Activated CD4-positive, alpha-beta T cell treated with anti-CD3 and anti-CD28 coated beads, Interleukin-2, Interleukin-4, amounts not matched to agents 100 ng/mL and 50 ng/mL, durations not matched to agents 16 hours and 8 hours (primary cell): Measurements from ENCODE around the gene PPP1R3C.

Experiments used
- DNase-seq: peaks from one replicate; pipeline ENCODE4 v3.0.0-alpha.2; 2020; ENCODE audit warnings: low spot score

PPP1R3C gene

GRCh38 chr10:91629715-91630549 lies 2.9 kb downstream of the PPP1R3C start:
- no peak for DNase-seq

GRCh38 chr10:91628383-91628782 lies 4.5 kb downstream of the PPP1R3C start:
- no peak for DNase-seq

- DNase-seq, result no peak
These were observed 5.3 kb downstream of the PPP1R3C start for GRCh38 chr10:91627344-91628102.

GRCh38 chr10:91626936-91627335 lies 5.9 kb downstream of the PPP1R3C start:
- no peak for DNase-seq

- DNase-seq, result no peak
These were observed 8.2 kb downstream of the PPP1R3C start for GRCh38 chr10:91624633-91625032.

GRCh38 chr10:91622601-91623000 lies 10.3 kb downstream of the PPP1R3C start:
- DNase-seq, result no peak

- DNase-seq, result no peak
These were observed 11.3 kb downstream of the PPP1R3C start for GRCh38 chr10:91621483-91622113.

- no peak for DNase-seq
These were observed 15.7 kb downstream of the PPP1R3C start for GRCh38 chr10:91617072-91617609.

GRCh38 chr10:91616137-91616536 lies 16.7 kb downstream of the PPP1R3C start:
- no peak for DNase-seq

GRCh38 chr10:91614225-91614624 lies 18.6 kb downstream of the PPP1R3C start:
- DNase-seq, result no peak

- no peak for DNase-seq
These were observed 19.3 kb downstream of the PPP1R3C start for GRCh38 chr10:91613411-91614187.

GRCh38 chr10:91610919-91611318 lies 22.0 kb downstream of the PPP1R3C start:
- no peak for DNase-seq

GRCh38 chr10:91610444-91610843 lies 22.4 kb downstream of the PPP1R3C start:
- DNase-seq, result no peak

GRCh38 chr10:91607646-91608403 lies 25.0 kb downstream of the PPP1R3C start:
- no peak for DNase-seq

- no peak for DNase-seq
These were observed 26.9 kb downstream of the PPP1R3C start for GRCh38 chr10:91605968-91606367.

- no peak for DNase-seq
These were observed 28.0 kb downstream of the PPP1R3C start for GRCh38 chr10:91604553-91605534.

- DNase-seq, result no peak
These were observed 28.9 kb downstream of the PPP1R3C start for GRCh38 chr10:91603931-91604331.

GRCh38 chr10:91602868-91603568 lies 29.9 kb downstream of the PPP1R3C start:
- DNase-seq, result no peak

- DNase-seq, result no peak
These were observed 30.4 kb downstream of the PPP1R3C start for GRCh38 chr10:91602449-91602848.
